ENCODE measurements around the gene NRXN3.

The NRXN3 gene

DNA sequence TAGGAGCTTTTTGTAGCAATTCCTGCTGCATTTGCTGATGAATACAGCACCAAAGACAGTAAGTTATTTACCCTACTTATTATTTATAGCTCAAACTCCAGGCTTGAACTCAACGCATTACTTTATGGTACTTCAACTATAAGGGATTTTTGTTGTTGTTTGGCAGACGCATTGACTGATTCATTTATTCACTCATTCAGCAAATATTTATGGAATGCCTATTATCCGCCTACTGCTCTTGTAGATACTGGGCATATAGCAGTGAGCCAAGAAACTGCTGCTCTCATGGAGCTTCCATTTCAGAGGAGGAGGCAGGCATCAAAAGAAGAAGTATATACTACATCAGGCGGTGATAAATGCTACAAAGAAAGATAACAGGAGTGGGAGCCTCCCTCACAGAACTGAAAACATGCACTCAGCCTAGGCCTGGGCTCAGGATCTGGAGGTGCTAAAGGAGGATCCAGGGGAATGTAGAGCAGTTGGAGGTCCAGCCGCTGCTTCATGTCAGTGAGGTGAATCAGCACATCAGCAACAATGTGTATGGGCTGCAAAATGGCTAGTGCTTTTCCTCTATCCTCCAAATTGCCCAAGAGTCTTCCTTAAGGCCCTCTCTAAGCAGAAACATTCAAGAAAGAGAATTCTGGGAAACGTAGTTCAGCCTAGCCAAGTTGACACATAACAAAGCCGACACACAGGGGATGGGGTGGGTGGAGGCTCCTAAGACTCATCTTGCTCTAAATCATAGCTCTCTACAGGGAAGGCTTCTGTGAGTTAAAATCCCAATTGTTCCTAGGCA is 157.5 kb downstream of the NRXN3 start:
- DNase-seq, result no peak

DNA sequence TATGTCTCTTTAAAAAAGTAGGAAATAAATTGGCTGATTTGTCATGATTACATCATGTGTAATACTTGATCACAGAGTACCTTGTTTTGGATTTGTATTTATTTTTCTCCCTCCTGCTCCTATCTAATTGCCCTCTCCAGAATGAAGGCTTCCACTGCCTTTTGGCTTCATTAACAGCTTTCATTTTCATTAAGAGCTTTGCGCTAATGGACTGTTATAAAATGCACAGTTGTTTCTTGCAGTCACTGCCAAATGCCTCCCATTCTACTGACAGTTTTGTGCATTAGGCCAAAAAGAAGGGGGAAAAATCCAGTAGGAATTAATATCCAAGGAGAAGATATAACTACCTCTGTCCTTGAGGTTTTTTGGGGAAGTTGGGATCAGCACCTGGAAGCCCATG is 159.2 kb downstream of the NRXN3 start:
- DNase-seq, result no peak

- DNase-seq, result no peak
Measured at GRCh38 chr14:78335531-78335930, 165.4 kb downstream of the NRXN3 start.

- no peak for DNase-seq
Measured at GRCh38 chr14:78340250-78340649, 170.1 kb downstream of the NRXN3 start.

DNA sequence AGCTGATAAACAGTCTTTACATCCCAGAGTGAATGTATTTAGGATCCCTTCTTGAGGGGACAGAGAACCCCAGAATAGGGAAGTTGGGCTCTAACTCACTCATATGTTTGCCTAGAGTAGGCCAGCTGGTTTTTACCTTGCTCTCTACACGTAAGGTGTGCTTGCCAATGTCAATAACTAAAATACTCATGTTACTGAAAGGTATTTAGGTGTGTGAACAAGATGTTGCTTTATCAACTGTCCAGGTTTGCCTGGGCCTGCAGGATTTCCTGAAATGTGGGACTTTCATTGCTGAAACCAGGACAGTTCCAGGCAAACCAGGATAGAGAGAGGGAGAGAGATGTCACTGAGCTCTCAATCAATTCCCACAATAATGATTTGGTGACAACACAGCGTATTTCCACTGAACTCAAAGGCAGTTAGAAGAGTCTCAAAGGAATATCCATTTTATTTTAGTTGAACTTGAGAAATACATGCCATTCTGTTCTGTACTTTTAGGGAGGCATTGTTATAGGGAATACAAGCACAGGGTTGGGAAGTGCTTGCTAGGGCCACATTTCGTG is 171.7 kb downstream of the NRXN3 start:
- DNase-seq, result no peak

- no peak for DNase-seq
Measured at GRCh38 chr14:78342879-78343278, 172.7 kb downstream of the NRXN3 start.

DNA sequence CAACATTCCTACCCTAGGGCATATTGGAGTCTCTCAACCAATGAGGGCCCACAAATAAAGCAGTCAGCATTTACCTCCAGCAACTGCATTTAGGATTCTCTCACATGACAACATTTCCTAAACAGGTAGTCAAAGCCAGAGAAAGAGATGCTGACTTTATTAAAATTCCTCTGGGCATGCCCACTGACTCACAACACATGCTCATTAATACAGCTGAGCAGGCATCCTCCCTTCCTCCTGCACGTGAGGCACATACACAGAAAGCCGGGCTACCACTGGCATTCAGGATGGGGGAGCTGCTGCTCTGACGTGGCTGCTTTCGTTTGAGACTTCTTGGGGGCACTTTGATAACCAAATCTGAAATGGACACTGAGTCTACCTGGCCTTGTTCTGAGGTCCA is 174.1 kb downstream of the NRXN3 start:
- no peak for DNase-seq

GRCh38 chr14:78345131-78345744 is 175.1 kb downstream of the NRXN3 start:
- no peak for DNase-seq

GRCh38 chr14:78346747-78347146 is 176.6 kb downstream of the NRXN3 start:
- DNase-seq, result no peak

GRCh38 chr14:78355109-78355508 is 184.9 kb downstream of the NRXN3 start:
- no peak for DNase-seq

DNA sequence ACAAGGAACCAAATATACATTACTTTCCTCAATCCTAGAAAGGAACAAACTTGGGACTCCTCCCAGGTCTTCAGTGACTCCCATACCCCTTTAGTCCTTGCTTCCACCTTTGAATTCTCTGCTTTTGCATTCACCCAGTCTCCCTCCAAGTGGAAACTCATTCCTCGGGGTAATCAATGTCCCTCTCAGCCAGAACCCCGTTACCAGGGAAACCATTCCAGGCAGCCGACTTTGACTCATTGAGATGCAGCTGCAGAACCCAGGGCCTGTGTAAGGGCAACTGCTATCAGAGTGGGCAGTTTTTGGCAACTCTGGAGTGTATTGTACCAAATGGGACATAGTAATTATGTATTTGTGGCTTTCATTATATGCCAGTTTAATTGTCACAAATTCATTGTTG is 186.2 kb downstream of the NRXN3 start:
- peak; percentile 2 to 20 for DNase-seq

DNA sequence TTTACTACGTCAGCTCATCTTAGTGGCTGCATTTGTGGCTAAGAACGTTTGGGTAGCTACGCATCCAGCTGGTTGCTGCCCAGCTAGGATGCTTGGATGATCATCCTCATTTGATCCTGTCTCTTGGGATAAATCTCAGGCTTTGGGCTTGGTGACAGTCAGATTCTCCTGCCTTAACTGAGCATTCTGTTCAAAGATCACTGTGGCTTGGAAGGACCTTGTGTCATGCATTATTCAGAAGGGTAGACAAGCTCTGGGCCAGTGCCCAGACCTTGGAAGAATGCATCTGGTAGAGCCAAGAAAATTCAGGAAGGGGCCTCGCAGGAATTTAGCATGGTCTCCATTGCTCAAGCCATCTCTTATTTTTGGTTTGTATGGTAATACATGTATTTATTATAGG is 188.4 kb downstream of the NRXN3 start:
- DNase-seq, result peak; percentile 10 to 28

- no peak for DNase-seq
Measured at GRCh38 chr14:78359581-78359980, 189.4 kb downstream of the NRXN3 start.

DNA sequence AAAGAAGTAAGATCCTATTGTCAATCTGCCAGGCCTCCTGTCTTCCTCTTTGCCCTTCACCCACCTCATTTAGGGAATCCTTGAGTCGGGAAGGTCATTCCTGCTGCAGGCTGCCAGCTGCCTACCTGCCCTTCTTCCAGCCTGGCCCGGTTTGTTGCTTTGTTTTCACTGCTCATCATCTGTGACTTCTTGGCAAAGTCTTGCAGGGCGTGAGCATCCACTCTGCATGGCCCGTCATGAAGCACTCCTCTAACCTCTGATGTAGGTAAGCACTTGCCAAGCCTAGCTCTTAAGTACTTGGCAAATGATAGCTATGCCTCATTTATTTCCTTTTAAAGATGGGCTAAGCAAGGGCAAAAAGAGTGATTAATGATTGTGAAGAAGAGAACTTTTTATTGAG is 192.8 kb downstream of the NRXN3 start:
- DNase-seq, result no peak

GRCh38 chr14:78367355-78367754 is 197.2 kb downstream of the NRXN3 start:
- DNase-seq, result no peak

GRCh38 chr14:78383060-78383459 is 212.9 kb downstream of the NRXN3 start:
- no peak for DNase-seq

GRCh38 chr14:78398216-78398615 is 228.0 kb downstream of the NRXN3 start:
- no peak for DNase-seq

DNA sequence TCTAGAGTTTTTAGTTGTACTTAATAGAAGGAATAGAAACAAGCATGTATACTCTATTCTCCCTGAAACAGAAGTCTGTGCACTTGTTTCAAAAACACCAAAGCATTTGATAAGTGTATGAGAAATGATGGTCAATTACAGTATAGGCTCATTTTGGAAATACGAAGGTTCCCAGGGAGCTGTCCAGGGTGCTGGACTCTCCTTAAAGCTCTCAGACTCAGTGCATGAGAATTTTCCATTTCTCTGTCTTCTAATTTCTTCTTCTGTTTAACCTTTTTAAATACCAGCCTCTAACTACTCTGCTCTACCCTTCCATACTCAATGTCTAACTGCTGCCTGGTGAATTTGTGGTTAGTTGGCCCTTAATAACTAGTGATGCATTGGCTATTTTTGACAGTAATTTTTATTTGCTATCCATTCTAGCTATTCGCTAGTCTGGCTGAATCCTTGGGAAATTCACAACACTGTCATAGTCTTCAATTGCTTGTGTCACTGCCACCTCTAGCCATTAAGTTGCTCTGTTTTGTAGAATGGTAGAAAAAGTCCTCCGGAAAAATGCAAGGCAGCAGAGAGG is 229.2 kb downstream of the NRXN3 start:
- DNase-seq, result no peak

GRCh38 chr14:78401866-78402265 is 231.7 kb downstream of the NRXN3 start:
- DNase-seq, result no peak

DNA sequence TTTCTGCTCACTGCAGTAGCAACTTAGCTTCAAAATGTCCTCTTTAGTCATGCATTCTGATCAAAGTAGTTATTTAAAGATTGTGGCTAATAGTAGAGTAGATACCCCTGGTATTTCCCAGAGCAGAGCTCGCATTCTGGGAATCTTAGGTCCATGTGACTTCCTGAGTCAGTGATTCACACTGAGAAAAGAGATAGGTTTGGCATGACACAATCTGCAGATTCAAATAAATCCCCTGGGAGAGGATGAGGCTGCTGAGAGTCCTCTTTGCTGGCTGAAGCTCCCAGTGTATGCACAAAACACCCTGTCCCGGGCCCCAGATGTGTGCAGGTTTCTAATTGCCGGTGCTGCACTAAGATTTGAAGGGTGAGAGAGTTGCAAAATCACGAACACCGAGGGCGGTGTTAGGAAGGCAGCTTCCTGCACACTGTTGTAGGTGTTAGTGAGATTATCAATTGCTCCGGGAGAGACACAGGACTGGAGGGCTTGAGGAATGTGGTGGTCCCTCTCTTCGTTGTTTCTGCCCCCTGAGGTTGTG is 233.2 kb downstream of the NRXN3 start:
- no peak for DNase-seq

DNA sequence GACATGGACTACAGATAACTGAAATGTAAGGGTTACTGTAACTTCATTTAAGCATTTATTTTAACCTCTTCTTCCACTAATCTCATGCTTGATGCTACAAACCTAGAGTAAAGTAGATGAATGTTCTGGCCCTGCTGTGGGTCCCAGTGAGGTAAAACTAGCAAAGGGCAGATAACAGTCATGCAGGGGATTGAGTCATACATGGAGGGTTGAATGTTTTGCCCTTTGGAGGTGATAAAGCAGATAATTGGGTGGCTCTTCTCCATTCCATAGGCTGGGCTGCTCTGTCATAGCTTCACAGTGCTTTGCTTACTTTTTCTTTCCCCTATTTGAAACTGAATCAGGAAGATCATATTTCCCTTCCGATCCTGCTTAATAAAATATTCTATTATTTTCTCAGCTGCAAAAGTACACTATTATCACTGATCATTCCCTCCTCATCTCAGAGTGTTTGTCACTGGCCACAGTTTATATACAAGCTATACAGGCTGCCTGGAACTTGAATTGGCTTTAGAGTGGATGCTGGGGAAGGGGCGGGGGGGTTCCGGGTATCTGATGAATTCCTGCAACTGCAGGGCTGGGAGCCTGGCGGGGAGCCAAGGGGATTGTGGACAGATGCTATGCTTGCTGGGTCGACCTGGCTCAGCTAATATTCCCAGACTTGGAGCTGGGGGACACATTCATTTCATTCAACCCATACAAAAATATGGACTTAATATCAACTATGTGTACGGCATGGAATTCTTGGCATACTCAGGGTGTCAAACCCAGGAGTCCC is 235.1 kb downstream of the NRXN3 start:
- DNase-seq, result no peak

DNA sequence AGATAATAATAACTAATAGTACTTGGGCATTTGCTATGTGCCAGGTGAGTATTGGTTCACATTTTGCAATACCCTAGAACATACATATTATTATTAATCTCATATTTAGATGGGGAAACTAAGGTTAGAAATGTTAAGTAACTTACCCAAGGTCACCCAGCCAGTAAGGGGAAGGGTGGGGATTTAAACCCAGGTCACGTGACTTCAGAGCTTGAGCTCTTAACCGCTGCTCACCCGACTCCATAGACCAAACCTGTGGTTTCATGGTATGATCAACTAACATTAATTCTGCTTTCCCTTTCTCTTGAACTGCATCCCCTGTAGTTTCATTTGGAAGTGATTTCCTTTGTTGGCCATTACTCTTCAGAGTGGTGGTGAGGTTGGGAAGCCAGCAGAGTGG is 242.3 kb downstream of the NRXN3 start:
- DNase-seq, result no peak

DNA sequence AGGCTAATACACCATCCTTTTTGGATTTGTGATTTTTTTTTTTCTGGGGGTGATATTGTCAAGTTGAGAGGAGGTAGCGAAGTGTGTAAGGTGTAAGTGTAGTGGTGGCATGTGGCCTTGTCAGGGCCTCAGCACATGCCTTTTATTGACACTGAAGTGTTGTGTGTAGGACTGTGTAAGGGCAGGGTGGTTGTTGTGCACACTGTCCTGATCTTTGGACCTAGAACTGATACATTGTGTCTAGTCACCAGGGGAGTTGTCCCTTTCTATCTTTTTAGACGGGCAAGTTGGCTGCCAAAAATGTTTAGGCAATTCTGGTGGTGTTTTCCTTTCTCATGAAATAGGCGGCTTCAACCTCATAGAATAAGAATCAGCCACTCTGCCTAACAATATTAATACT is 244.0 kb downstream of the NRXN3 start:
- DNase-seq, result no peak
